Measurements from ENCODE around the gene EPAS1. TPM values are rescaled to one million over a fixed set of nuclear protein-coding genes. Genes with fewer than 3 reads are reported as not detected.

EPAS1 gene
- total and polyA plus RNA-seq, 2 of the 13 experiments (the other 11 are each of a cell fraction or from before 2014, with no cell fraction given) = 47.1 to 182 TPM

DNA sequence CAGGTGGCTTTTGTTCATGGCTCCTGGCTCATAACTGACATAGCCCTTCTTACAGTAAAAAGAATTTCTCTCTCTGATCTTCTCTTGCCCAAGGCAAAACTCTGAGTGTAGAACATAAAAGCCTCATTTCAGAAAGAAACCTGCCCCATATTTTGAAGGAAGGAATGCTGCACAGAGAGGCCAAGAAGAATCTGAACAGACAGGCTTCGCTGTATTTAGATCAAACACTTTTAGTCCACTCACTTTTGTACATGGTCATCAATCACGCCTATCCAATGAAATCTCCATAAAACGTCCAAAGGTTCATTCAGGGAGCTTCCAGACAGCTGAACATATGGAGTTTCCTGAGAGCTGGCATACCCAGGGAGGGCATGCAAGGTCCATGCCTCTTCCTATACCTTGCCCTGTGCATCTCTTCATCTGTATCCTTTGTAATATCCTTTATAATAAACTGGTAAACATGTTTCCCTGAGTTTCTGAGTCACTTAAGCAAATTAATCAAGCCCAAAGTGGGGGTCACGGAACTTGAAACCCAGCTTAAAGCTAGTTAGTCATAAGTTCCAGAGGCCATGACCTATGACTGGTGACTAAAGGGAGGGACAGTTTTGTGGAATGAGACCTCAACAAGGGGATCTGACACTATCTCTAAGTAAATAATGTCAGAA is 119.7 kb downstream of the EPAS1 start (continued):
- peak; percentile 86 for TF ChIP-seq NR2C2 (CRISPR knock-in tag; IDR thresholded peaks at IDR 0.05; ENCODE audit: borderline replicate concordance)
- TF ChIP-seq ZNF432 (CRISPR knock-in tag; IDR thresholded peaks at IDR 0.05; ENCODE audit: borderline replicate concordance) = no peak
- TF ChIP-seq KDM5B (CRISPR knock-in tag; IDR thresholded peaks at IDR 0.05; ENCODE audit: borderline replicate concordance) = no peak
- no peak; the same call in 1 of the 2 replicates for TF ChIP-seq HOXA3 (CRISPR knock-in tag; IDR thresholded peaks at IDR 0.05)
- no peak for TF ChIP-seq MAZ (IDR thresholded peaks at IDR 0.05; ENCODE audit: borderline replicate concordance, low read depth, low read length)
- TF ChIP-seq MAZ (CRISPR knock-in tag; IDR thresholded peaks at IDR 0.05; ENCODE audit: low read depth) = no peak
- no peak for TF ChIP-seq TMF1 (CRISPR knock-in tag; IDR thresholded peaks at IDR 0.05; ENCODE audit: low read depth)
- TF ChIP-seq ZEB1 (IDR thresholded peaks at IDR 0.05; ENCODE audit: insufficient replicate concordance, low read depth) = no peak
- TF ChIP-seq, protein P1, sequence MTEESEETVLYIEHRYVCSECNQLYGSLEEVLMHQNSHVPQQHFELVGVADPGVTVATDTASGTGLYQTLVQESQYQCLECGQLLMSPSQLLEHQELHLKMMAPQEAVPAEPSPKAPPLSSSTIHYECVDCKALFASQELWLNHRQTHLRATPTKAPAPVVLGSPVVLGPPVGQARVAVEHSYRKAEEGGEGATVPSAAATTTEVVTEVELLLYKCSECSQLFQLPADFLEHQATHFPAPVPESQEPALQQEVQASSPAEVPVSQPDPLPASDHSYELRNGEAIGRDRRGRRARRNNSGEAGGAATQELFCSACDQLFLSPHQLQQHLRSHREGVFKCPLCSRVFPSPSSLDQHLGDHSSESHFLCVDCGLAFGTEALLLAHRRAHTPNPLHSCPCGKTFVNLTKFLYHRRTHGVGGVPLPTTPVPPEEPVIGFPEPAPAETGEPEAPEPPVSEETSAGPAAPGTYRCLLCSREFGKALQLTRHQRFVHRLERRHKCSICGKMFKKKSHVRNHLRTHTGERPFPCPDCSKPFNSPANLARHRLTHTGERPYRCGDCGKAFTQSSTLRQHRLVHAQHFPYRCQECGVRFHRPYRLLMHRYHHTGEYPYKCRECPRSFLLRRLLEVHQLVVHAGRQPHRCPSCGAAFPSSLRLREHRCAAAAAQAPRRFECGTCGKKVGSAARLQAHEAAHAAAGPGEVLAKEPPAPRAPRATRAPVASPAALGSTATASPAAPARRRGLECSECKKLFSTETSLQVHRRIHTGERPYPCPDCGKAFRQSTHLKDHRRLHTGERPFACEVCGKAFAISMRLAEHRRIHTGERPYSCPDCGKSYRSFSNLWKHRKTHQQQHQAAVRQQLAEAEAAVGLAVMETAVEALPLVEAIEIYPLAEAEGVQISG (CRISPR knock-in tag; IDR thresholded peaks at IDR 0.05) = no peak
- no peak for TF ChIP-seq ZNF589 (CRISPR knock-in tag; conservative IDR thresholded peaks at IDR 0.05)
- TF ChIP-seq CBX1 (IDR thresholded peaks at IDR 0.05; ENCODE audit: low read depth) = no peak
- TF ChIP-seq, protein P2, sequence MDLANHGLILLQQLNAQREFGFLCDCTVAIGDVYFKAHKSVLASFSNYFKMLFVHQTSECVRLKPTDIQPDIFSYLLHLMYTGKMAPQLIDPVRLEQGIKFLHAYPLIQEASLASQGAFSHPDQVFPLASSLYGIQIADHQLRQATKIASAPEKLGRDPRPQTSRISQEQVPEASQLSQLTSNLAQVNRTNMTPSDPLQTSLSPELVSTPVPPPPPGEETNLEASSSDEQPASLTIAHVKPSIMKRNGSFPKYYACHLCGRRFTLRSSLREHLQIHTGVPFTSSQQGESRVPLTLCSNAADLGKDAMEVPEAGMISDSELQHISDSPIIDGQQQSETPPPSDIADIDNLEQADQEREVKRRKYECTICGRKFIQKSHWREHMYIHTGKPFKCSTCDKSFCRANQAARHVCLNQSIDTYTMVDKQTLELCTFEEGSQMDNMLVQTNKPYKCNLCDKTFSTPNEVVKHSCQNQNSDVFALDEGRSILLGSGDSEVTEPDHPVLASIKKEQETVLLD (CRISPR knock-in tag; IDR thresholded peaks at IDR 0.05; ENCODE audit: low read depth) = no peak
- TF ChIP-seq AHR (CRISPR knock-in tag; IDR thresholded peaks at IDR 0.05) = no peak
- TF ChIP-seq TEAD2 (CRISPR knock-in tag; IDR thresholded peaks at IDR 0.05) = no peak
- TF ChIP-seq ZNF619 (CRISPR knock-in tag; IDR thresholded peaks at IDR 0.05) = no peak
- TF ChIP-seq POLR2AphosphoS5 (IDR thresholded peaks at IDR 0.05; ENCODE audit: low read depth, low read length) = no peak
- TF ChIP-seq, protein P3, sequence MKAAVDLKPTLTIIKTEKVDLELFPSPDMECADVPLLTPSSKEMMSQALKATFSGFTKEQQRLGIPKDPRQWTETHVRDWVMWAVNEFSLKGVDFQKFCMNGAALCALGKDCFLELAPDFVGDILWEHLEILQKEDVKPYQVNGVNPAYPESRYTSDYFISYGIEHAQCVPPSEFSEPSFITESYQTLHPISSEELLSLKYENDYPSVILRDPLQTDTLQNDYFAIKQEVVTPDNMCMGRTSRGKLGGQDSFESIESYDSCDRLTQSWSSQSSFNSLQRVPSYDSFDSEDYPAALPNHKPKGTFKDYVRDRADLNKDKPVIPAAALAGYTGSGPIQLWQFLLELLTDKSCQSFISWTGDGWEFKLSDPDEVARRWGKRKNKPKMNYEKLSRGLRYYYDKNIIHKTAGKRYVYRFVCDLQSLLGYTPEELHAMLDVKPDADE (CRISPR knock-in tag; IDR thresholded peaks at IDR 0.05) = no peak
- TF ChIP-seq NFIC (IDR thresholded peaks at IDR 0.05; ENCODE audit: low read length) = peak; percentile 43; the same call in 1 of the 2 replicates
- TF ChIP-seq REXO4 (CRISPR knock-in tag; IDR thresholded peaks at IDR 0.05; ENCODE audit: borderline replicate concordance) = no peak
- no peak for TF ChIP-seq ZNF713 (CRISPR knock-in tag; IDR thresholded peaks at IDR 0.05)
- no peak for TF ChIP-seq SP140L (CRISPR knock-in tag; IDR thresholded peaks at IDR 0.05; ENCODE audit: borderline replicate concordance)
- TF ChIP-seq, protein P4, sequence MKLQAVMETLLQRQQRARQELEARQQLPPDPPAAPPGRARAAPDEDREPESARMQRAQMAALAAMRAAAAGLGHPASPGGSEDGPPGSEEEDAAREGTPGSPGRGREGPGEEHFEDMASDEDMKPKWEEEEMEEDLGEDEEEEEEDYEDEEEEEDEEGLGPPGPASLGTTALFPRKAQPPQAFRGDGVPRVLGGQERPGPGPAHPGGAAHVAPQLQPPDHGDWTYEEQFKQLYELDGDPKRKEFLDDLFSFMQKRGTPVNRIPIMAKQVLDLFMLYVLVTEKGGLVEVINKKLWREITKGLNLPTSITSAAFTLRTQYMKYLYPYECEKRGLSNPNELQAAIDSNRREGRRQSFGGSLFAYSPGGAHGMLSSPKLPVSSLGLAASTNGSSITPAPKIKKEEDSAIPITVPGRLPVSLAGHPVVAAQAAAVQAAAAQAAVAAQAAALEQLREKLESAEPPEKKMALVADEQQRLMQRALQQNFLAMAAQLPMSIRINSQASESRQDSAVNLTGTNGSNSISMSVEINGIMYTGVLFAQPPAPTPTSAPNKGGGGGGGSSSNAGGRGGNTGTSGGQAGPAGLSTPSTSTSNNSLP (IDR thresholded peaks at IDR 0.05; ENCODE audit: low read depth, low read length) = peak; percentile 35
- no peak for TF ChIP-seq NR3C1 (CRISPR knock-in tag; IDR thresholded peaks at IDR 0.05)
